Keratinocyte (primary cell): ENCODE data around the gene SCN8A. TPM values are rescaled to one million over a fixed set of nuclear protein-coding genes. Genes with fewer than 3 reads are reported as not detected.

ENCODE experiments used
- DNase-seq: peaks from one replicate; pipeline ENCODE4 v3.0.0-alpha.2; 2011; ENCODE audit warnings: low read depth, missing footprints, low spot score
- FAIRE-seq: peaks from 2 replicates; lab custom pipeline; 2011; peaks lifted over from hg19 to GRCh38; lab: Jason Lieb, UNC
- H2AFZ ChIP-seq: 2 replicates; pipeline ENCODE4 v1.6.0; 2012; ENCODE audit warnings: low read length, control low read depth, inconsistent platforms; ENCODE audit not compliant: control insufficient read depth
- H3K27ac ChIP-seq: 2 replicates; pipeline ENCODE4 v1.5.1; 2011; ENCODE audit warnings: low read length; ENCODE audit not compliant: control insufficient read depth, insufficient read depth
- H3K27me3 ChIP-seq: 3 replicates; pipeline ENCODE4 v1.6.0; 2011; ENCODE audit warnings: low read length; ENCODE audit not compliant: control insufficient read depth, insufficient read depth; ENCODE audit errors: extremely low read depth
- H3K36me3 ChIP-seq, 2 experiments: 2 replicates in 1 of 2; 3 replicates in 1 of 2; pipeline ENCODE4 v1.5.1; 2011; ENCODE audit warnings: low read length in 2 of 2, mild to moderate bottlenecking in 1 of 2; ENCODE audit not compliant: control insufficient read depth in 2 of 2, insufficient read depth in 2 of 2; ENCODE audit errors: extremely low read depth in 1 of 2
- H3K4me1 ChIP-seq: 3 replicates; pipeline ENCODE4 v1.5.1; 2011; ENCODE audit warnings: low read length; ENCODE audit not compliant: control insufficient read depth, insufficient read depth; ENCODE audit errors: extremely low read depth
- H3K4me2 ChIP-seq: 3 replicates; pipeline ENCODE4 v1.6.0; 2011; ENCODE audit warnings: low read depth, low read length; ENCODE audit not compliant: control insufficient read depth, insufficient read depth; ENCODE audit errors: extremely low read depth
- H3K4me3 ChIP-seq, 3 experiments: fragments of 200-600 bp in 1 of 3; sonication (generic) in 1 of 3; 2 replicates in 2 of 3; 3 replicates in 1 of 3; pipeline ENCODE4 v1.5.1; 2011 to 2016; ENCODE audit warnings: low read length in 3 of 3, mild to moderate bottlenecking in 3 of 3, control low read depth in 2 of 3, inconsistent platforms in 1 of 3, low read depth in 1 of 3, mixed read lengths in 1 of 3, mixed run types in 1 of 3, moderate library complexity in 1 of 3; ENCODE audit not compliant: control insufficient read depth in 2 of 3, insufficient read depth in 2 of 3; ENCODE audit errors: extremely low read depth in 1 of 3
- H3K79me2 ChIP-seq: 2 replicates; pipeline ENCODE4 v1.6.0; 2012; ENCODE audit warnings: low read length; ENCODE audit not compliant: control insufficient read depth, insufficient read depth
- H3K9ac ChIP-seq: 3 replicates; pipeline ENCODE4 v1.6.0; 2011; ENCODE audit warnings: low read length; ENCODE audit not compliant: control insufficient read depth, insufficient read depth; ENCODE audit errors: extremely low read depth
- H3K9me1 ChIP-seq: 3 replicates; pipeline ENCODE4 v1.6.0; 2011; ENCODE audit warnings: low read length; ENCODE audit not compliant: control insufficient read depth, insufficient read depth; ENCODE audit errors: extremely low read depth
- H3K9me3 ChIP-seq: 2 replicates; pipeline ENCODE4 v1.5.1; 2012; ENCODE audit warnings: low read depth, low read length; ENCODE audit not compliant: control insufficient read depth
- H4K20me1 ChIP-seq: 3 replicates; pipeline ENCODE4 v1.6.0; 2011; ENCODE audit warnings: low read length; ENCODE audit not compliant: control insufficient read depth, insufficient read depth; ENCODE audit errors: extremely low read depth
- EZH2 ChIP-seq: IDR thresholded peaks from one replicate; pipeline ENCODE4 v1.6.1; 2012; ENCODE audit warnings: inconsistent platforms, mild to moderate bottlenecking, low read length, moderate library complexity
- dilution Hi-C: fragments of 300-500 bp; cut with MboI; formaldehyde crosslinking; loops from one replicate; pipeline ENCODE4 v1.7.0; 2020; ENCODE audit warnings: low sequenced_read_pairs; ENCODE audit not compliant: extremely low pct_ligation_motif_present
- polyA plus RNA-seq, 5 experiments: library from polyadenylated mRNA; depleted of rRNA in 3 of 5; stranded (reverse) in 3 of 5; stranded (forward) in 1 of 5; unstranded in 1 of 5; fragments of >200 nt; gene quantifications; 1 replicate in 1 of 5; 2 replicates in 3 of 5; 3 replicates in 1 of 5; pipeline versions ENCODE4 v1.2.1 to v1.2.3, GENCODE V29; 2011 to 2012; ENCODE audit warnings: missing spikeins in 2 of 5, low read depth in 1 of 5, low replicate concordance in 1 of 5
- TF ChIP-seq, protein P1 (sequence below), 3 experiments: IDR thresholded peaks in 1 of 3; conservative IDR thresholded peaks in 1 of 3; optimal IDR thresholded peaks in 1 of 3; 2 replicates in 2 of 3; 3 replicates in 1 of 3; pipeline versions ENCODE3 to v1.5.1; 2011; ENCODE audit warnings: low read length in 3 of 3, mild to moderate bottlenecking in 3 of 3, moderate library complexity in 2 of 3, control low read depth in 1 of 3, inconsistent platforms in 1 of 3; ENCODE audit not compliant: insufficient read depth in 2 of 3; ENCODE audit errors: extremely low read depth in 1 of 3

Gene SCN8A
- polyA plus RNA-seq, 1 donor (not counting 4 experiments of a cell fraction or from before 2014, with no cell fraction given): 1.1 TPM

DNA sequence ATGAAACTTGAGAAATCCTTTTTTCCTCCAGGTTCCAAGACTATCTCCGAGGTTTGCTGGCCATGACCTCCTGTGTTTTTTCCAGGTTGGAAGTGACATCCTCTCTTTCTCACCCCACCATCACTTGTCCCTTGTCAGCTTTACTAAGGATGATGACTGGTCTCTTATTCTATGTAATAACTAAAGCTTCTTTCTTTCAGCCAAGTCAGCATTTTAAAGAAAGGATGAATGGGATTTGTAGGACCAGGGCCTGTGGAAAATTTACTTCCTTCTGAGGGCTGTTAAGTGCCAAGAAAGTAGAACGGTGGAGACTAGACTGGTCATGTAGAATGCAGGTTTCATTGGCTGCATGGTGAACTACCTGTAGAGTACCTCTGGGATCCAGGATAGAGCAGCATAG lies 183.9 kb downstream of the SCN8A start:
- Histone ChIP-seq H3K27me3 (no peaks in the 10 kb centered on the region), H3K9me1 (no peaks in the 10 kb centered on the region), H3K4me3 (no peak overlapping the region), H4K20me1 (no peaks in the 10 kb centered on the region), H3K36me3 (no peaks in the 10 kb centered on the region), H3K79me2 (no peaks in the 10 kb centered on the region), H3K9ac (no peak overlapping the region), H2AFZ (no peak overlapping the region), H3K4me2 (no peak overlapping the region), H3K9me3 (peaks cover 3% of the 10 kb centered on the region), H3K27ac (no peak overlapping the region), H3K4me1 (peaks cover 16% of the 10 kb centered on the region)
- DNase-seq: no peak
- dilution Hi-C loops: no loop called here
- FAIRE-seq: no peak
- TF ChIP-seq EZH2: no peak
- TF ChIP-seq, protein P1, sequence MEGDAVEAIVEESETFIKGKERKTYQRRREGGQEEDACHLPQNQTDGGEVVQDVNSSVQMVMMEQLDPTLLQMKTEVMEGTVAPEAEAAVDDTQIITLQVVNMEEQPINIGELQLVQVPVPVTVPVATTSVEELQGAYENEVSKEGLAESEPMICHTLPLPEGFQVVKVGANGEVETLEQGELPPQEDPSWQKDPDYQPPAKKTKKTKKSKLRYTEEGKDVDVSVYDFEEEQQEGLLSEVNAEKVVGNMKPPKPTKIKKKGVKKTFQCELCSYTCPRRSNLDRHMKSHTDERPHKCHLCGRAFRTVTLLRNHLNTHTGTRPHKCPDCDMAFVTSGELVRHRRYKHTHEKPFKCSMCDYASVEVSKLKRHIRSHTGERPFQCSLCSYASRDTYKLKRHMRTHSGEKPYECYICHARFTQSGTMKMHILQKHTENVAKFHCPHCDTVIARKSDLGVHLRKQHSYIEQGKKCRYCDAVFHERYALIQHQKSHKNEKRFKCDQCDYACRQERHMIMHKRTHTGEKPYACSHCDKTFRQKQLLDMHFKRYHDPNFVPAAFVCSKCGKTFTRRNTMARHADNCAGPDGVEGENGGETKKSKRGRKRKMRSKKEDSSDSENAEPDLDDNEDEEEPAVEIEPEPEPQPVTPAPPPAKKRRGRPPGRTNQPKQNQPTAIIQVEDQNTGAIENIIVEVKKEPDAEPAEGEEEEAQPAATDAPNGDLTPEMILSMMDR (optimal IDR thresholded peaks at IDR 0.05 in 1 of 3, IDR thresholded peaks at IDR 0.05 in 1 of 3, conservative IDR thresholded peaks at IDR 0.05 in 1 of 3; ENCODE audit: extremely low read depth in 1 of 3, insufficient read depth in 2 of 3, low read length in 3 of 3): no peak

- FAIRE-seq: no peak
These were observed 186.4 kb downstream of the SCN8A start for GRCh38 chr12:51777457-51777856.

More at GRCh38 chr12:51777457-51777856, 186.4 kb downstream of the SCN8A start:
- H3K4me1 ChIP-seq: peaks cover 4% of the 10 kb centered on the region
- no peak for DNase-seq
- H2AFZ ChIP-seq: no peak overlapping the region
- dilution Hi-C loops: no loop called here
- TF ChIP-seq EZH2: no peak
- TF ChIP-seq, protein P1 (optimal IDR thresholded peaks at IDR 0.05 in 1 of 3, IDR thresholded peaks at IDR 0.05 in 1 of 3, conservative IDR thresholded peaks at IDR 0.05 in 1 of 3; ENCODE audit: extremely low read depth in 1 of 3, insufficient read depth in 2 of 3, low read length in 3 of 3): no peak
- no peaks in the 10 kb centered on the region for H3K79me2 ChIP-seq
- H4K20me1 ChIP-seq: no peaks in the 10 kb centered on the region
- H3K4me2 ChIP-seq: no peak overlapping the region
- no peaks in the 10 kb centered on the region for H3K27me3 ChIP-seq
- H3K27ac ChIP-seq: no peak overlapping the region
- no peaks in the 10 kb centered on the region for H3K36me3 ChIP-seq
- H3K9me1 ChIP-seq: no peaks in the 10 kb centered on the region
- peaks cover 3% of the 10 kb centered on the region for H3K9me3 ChIP-seq
- H3K4me3 ChIP-seq: no peak overlapping the region
- no peak overlapping the region for H3K9ac ChIP-seq
